Measurements from ENCODE around the gene TRIM60.

- TF ChIP-seq CTCF (conservative IDR thresholded peaks at IDR 0.05; ENCODE audit: low read depth, low read length) (no peak), SMC3 (IDR thresholded peaks at IDR 0.05; ENCODE audit: low read depth, low read length) (no peak), POLR2A (IDR thresholded peaks at IDR 0.05; ENCODE audit: low read depth, low read length) (no peak), MXI1 (IDR thresholded peaks at IDR 0.05; ENCODE audit: borderline replicate concordance, low read depth, low read length) (no peak), RAD21 (IDR thresholded peaks at IDR 0.05; ENCODE audit: low read length) (no peak), CEBPB (IDR thresholded peaks at IDR 0.05; ENCODE audit: low read depth, low read length) (no peak), RFX5 (IDR thresholded peaks at IDR 0.05; ENCODE audit: low read depth, low read length) (no peak)
Observed at GRCh38 chr4:165005352-165005925, 26.4 kb upstream of the TRIM60 start.
